ENCODE results near the gene SPESP1. TPM values are rescaled to one million over a fixed set of nuclear protein-coding genes. Genes with fewer than 3 reads are reported as not detected.
A peak's percentile ranks its signal among the peaks of the same experiment; 100 is the strongest.

SPESP1 gene
- total and polyA plus RNA-seq, 8 donors: 1.6 to 19.8 (median 2.6) TPM; not detected in 1

GRCh38 chr15:68989541-68990230 lies 59.4 kb downstream of the SPESP1 start:
- Histone ChIP-seq H3K9me3 (no peaks in the 10 kb centered on the region), H3K27ac (no peak overlapping the region), H3K4me1 (peaks cover 0 to 17% (median 6%) of the 10 kb centered on the region in 4 donors), H3K36me3 (no peaks in the 10 kb centered on the region), H3K4me3 (no peak overlapping the region), H3K27me3 (no peaks in the 10 kb centered on the region)
- TF ChIP-seq CTCF (IDR thresholded peaks at IDR 0.05): no peak
- no peak for TF ChIP-seq POLR2AphosphoS5 (IDR thresholded peaks at IDR 0.05)
- no peak for TF ChIP-seq POLR2A (IDR thresholded peaks at IDR 0.05)
- TF ChIP-seq EP300 (IDR thresholded peaks at IDR 0.05): no peak
- intact Hi-C loops (cut with DNase I; ENCODE audit: low total_unique reads): no loop called here
- DNase-seq: no peak
- 60 to 78% (median 62%) methylated on average over 2 of the region's 2 CpGs for WGBS, 5 donors

GRCh38 chr15:68990231-68990991 lies 60.1 kb downstream of the SPESP1 start:
- 78 to 94% (median 83%) methylated on average over 7 of the region's 7 CpGs for WGBS, 5 donors
- no peak for DNase-seq
- H3K27me3 ChIP-seq: no peaks in the 10 kb centered on the region
- H3K27ac ChIP-seq: peak overlapping the region in 1 of 5 donors; percentile 26
- H3K4me1 ChIP-seq: peaks cover 0 to 17% (median 6%) of the 10 kb centered on the region in 4 donors
- TF ChIP-seq POLR2AphosphoS5 (IDR thresholded peaks at IDR 0.05): no peak
- no peak for TF ChIP-seq CTCF (IDR thresholded peaks at IDR 0.05)
- no peak for TF ChIP-seq POLR2A (IDR thresholded peaks at IDR 0.05)
- TF ChIP-seq EP300 (IDR thresholded peaks at IDR 0.05): no peak
- intact Hi-C loops (cut with DNase I; ENCODE audit: low total_unique reads): no loop called here
- H3K4me3 ChIP-seq: no peak overlapping the region
- H3K9me3 ChIP-seq: no peaks in the 10 kb centered on the region
- H3K36me3 ChIP-seq: no peaks in the 10 kb centered on the region

GRCh38 chr15:68990992-68991500 lies 60.7 kb downstream of the SPESP1 start:
- TF ChIP-seq POLR2AphosphoS5 (IDR thresholded peaks at IDR 0.05) (no peak), EP300 (IDR thresholded peaks at IDR 0.05) (no peak), CTCF (IDR thresholded peaks at IDR 0.05) (no peak), POLR2A (IDR thresholded peaks at IDR 0.05) (no peak)
- 74 to 89% (median 83%) methylated on average over 3 to 5 of the region's 5 CpGs for WGBS, 5 donors
- Histone ChIP-seq H3K9me3 (no peaks in the 10 kb centered on the region), H3K27ac (peak overlapping the region in 2 of 5 donors; percentile 20 to 26), H3K27me3 (no peaks in the 10 kb centered on the region), H3K4me1 (peaks cover 0 to 17% (median 6%) of the 10 kb centered on the region in 4 donors), H3K4me3 (no peak overlapping the region), H3K36me3 (no peaks in the 10 kb centered on the region)
- no peak for DNase-seq
- intact Hi-C loops (cut with DNase I; ENCODE audit: low total_unique reads): no loop called here

- no peak overlapping the region for H3K27ac ChIP-seq
- peaks cover 0 to 17% (median 6%) of the 10 kb centered on the region in 4 donors for H3K4me1 ChIP-seq
- no peaks in the 10 kb centered on the region for H3K9me3 ChIP-seq
- H3K36me3 ChIP-seq: no peaks in the 10 kb centered on the region
- H3K4me3 ChIP-seq: no peak overlapping the region
- H3K27me3 ChIP-seq: no peaks in the 10 kb centered on the region
- no peak for TF ChIP-seq EP300 (IDR thresholded peaks at IDR 0.05)
- TF ChIP-seq POLR2AphosphoS5 (IDR thresholded peaks at IDR 0.05): peak in 1 of 3 donors; percentile 35
- intact Hi-C loops (cut with DNase I; ENCODE audit: low total_unique reads): no loop called here
- DNase-seq: peak; percentile 61 to 70
- 21 to 62% (median 35%) methylated on average over 4 of the region's 4 CpGs for WGBS, 5 donors
Measured at GRCh38 chr15:68991723-68992122, 61.4 kb downstream of the SPESP1 start.
